SK-N-SH treated with all-trans-retinoic acid at 6 μM for 48 hours (cell line): ENCODE measurements around the gene MAP10.

Experiments used
- ATAC-seq: fragments of 200-7000 bp; cut with Tn5 transposase; 3 replicates; pipeline ENCODE4 v1.9.1; 2020; ENCODE audit warnings: mild to moderate bottlenecking, moderate library complexity
- ARNTL ChIP-seq: fragments of 450-650 bp; formaldehyde crosslinking; IDR thresholded peaks from 2 replicates; pipeline ENCODE4 v1.5.0; 2020; ENCODE audit warnings: low read depth, mild to moderate bottlenecking, moderate library complexity, borderline replicate concordance
- BACH2 ChIP-seq: fragments of 250-450 bp; sonication (Bioruptor Pico); IDR thresholded peaks from 2 replicates; pipeline ENCODE4 v1.9.0; 2021; ENCODE audit warnings: mild to moderate bottlenecking, borderline replicate concordance
- CSDC2 ChIP-seq: fragments of 250-450 bp; sonication (Bioruptor Pico); IDR thresholded peaks from 2 replicates; pipeline ENCODE4 v1.5.0; 2020; ENCODE audit warnings: mild to moderate bottlenecking, moderate library complexity
- ESRRG ChIP-seq: fragments of 250-450 bp; sonication (Bioruptor Pico); IDR thresholded peaks from 2 replicates; pipeline ENCODE4 v1.6.1; 2021; ENCODE audit warnings: mild to moderate bottlenecking
- GLIS3 ChIP-seq: fragments of 250-450 bp; sonication (Bioruptor Pico); IDR thresholded peaks from 2 replicates; pipeline ENCODE4 v1.5.0; 2020; ENCODE audit warnings: mild to moderate bottlenecking, moderate library complexity
- ISL1 ChIP-seq: fragments of 250-450 bp; sonication (Bioruptor Pico); IDR thresholded peaks from 2 replicates; pipeline ENCODE4 v2.1.2; 2022; ENCODE audit warnings: mild to moderate bottlenecking, moderate library complexity
- OSR1 ChIP-seq: fragments of 250-450 bp; sonication (Bioruptor Pico); IDR thresholded peaks from 2 replicates; pipeline ENCODE4 v1.8.0; 2022; ENCODE audit warnings: moderate library complexity, mild to moderate bottlenecking, inconsistent platforms
- PPARA ChIP-seq: fragments of 250-450 bp; sonication (Bioruptor Pico); IDR thresholded peaks from 2 replicates; pipeline ENCODE4 v1.5.0; 2020; ENCODE audit warnings: mild to moderate bottlenecking, borderline replicate concordance
- RARB ChIP-seq: fragments of 250-450 bp; sonication (Bioruptor Pico); IDR thresholded peaks from 2 replicates; pipeline ENCODE4 v1.8.0; 2021; ENCODE audit warnings: mild to moderate bottlenecking, moderate library complexity
- SNAI2 ChIP-seq: fragments of 250-450 bp; sonication (Bioruptor Pico); IDR thresholded peaks from 2 replicates; pipeline ENCODE4 v1.5.0; 2020; ENCODE audit warnings: mild to moderate bottlenecking, moderate library complexity
- TCF4 ChIP-seq: fragments of 250-450 bp; sonication (Bioruptor Pico); IDR thresholded peaks from 2 replicates; pipeline ENCODE4 v1.8.0; 2021; ENCODE audit warnings: mild to moderate bottlenecking, moderate library complexity, borderline replicate concordance
- TOX ChIP-seq: fragments of 250-450 bp; sonication (Bioruptor Pico); IDR thresholded peaks from 2 replicates; pipeline ENCODE4 v1.8.0; 2021; ENCODE audit warnings: mild to moderate bottlenecking, moderate library complexity, borderline replicate concordance
- ZC3H10 ChIP-seq: fragments of 250-450 bp; sonication (Bioruptor Pico); IDR thresholded peaks from 2 replicates; pipeline ENCODE4 v1.5.1; 2021; ENCODE audit warnings: mild to moderate bottlenecking, moderate library complexity
- ZFP3 ChIP-seq: fragments of 250-450 bp; sonication (Bioruptor Pico); IDR thresholded peaks from 2 replicates; pipeline ENCODE4 v1.5.0; 2020; ENCODE audit warnings: mild to moderate bottlenecking, moderate library complexity
- ZFP30 ChIP-seq: fragments of 450-650 bp; formaldehyde crosslinking; IDR thresholded peaks from 2 replicates; pipeline ENCODE4 v1.5.0; 2022; ENCODE audit warnings: mild to moderate bottlenecking, moderate library complexity
- ZNF565 ChIP-seq: fragments of 450-650 bp; formaldehyde crosslinking; conservative IDR thresholded peaks from 2 replicates; pipeline ENCODE4 v1.5.0; 2020; ENCODE audit warnings: low read depth, mild to moderate bottlenecking, moderate library complexity
- ZNF70 ChIP-seq: fragments of 450-650 bp; formaldehyde crosslinking; IDR thresholded peaks from 2 replicates; pipeline ENCODE4 v1.5.0; 2020; ENCODE audit warnings: mild to moderate bottlenecking, moderate library complexity
- ZNF8 ChIP-seq: fragments of 450-650 bp; formaldehyde crosslinking; IDR thresholded peaks from 2 replicates; pipeline ENCODE4 v1.5.0; 2020; ENCODE audit warnings: mild to moderate bottlenecking, moderate library complexity
- TF ChIP-seq, protein P1 (sequence below): fragments of 250-450 bp; sonication (Bioruptor Pico); IDR thresholded peaks from 2 replicates; pipeline ENCODE4 v1.5.0; 2020; ENCODE audit warnings: mild to moderate bottlenecking, moderate library complexity
- TF ChIP-seq, protein P2 (sequence below): fragments of 250-450 bp; sonication (Bioruptor Pico); IDR thresholded peaks from 2 replicates; pipeline ENCODE4 v1.8.0; 2021; ENCODE audit warnings: low read depth, mild to moderate bottlenecking, moderate library complexity, borderline replicate concordance
- TF ChIP-seq, protein P3 (sequence below): fragments of 250-450 bp; sonication (Bioruptor Pico); IDR thresholded peaks from 2 replicates; pipeline ENCODE4 v1.8.0; 2020; ENCODE audit warnings: mild to moderate bottlenecking, moderate library complexity, borderline replicate concordance
- TF ChIP-seq, protein P4 (sequence below): fragments of 250-450 bp; sonication (Bioruptor Pico); IDR thresholded peaks from 2 replicates; pipeline ENCODE4 v1.5.1; 2020; ENCODE audit warnings: low read depth, mild to moderate bottlenecking, moderate library complexity
- TF ChIP-seq, protein P5 (sequence below): fragments of 250-450 bp; sonication (Bioruptor Pico); IDR thresholded peaks from 2 replicates; pipeline ENCODE4 v1.5.1; 2021; ENCODE audit warnings: mild to moderate bottlenecking, moderate library complexity

The MAP10 gene

DNA sequence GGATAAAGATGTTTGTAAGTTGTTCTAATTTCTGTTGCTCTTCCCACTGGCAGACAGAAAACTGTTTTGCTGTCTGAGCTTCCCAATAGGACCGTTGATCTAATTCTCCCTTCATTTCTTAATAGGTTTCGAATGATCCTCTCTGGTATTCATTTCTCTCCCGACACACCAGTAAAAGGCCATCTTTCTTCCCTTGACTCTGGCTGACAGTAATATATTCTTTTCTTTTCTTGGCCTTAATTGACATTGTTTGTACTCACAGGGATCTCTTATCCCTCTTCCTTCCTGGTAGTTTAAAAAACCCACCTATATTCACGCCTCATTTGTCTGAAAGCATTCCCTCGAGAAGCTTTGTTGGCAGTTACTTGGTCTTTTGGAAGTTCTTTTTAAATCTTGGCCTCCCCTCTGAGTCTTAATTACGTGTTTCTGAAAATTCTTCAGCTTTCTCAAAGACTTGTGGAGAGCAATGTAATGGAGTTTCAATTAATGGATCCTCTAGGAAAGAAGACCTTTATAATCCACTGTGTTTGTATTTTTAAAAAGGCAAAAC lies 40.3 kb downstream of the MAP10 start:
- TF ChIP-seq RARB (CRISPR knock-in tag) (no peak), GLIS3 (CRISPR knock-in tag) (no peak), ISL1 (CRISPR knock-in tag) (no peak), ZC3H10 (CRISPR knock-in tag) (no peak), TCF4 (CRISPR knock-in tag) (no peak), TOX (no peak), ESRRG (CRISPR knock-in tag) (no peak), ZNF8 (no peak), CSDC2 (CRISPR knock-in tag) (no peak), BACH2 (CRISPR knock-in tag) (no peak), ZFP3 (CRISPR knock-in tag) (no peak), SNAI2 (CRISPR knock-in tag) (no peak), ZNF565 (CRISPR knock-in tag) (no peak), ARNTL (CRISPR knock-in tag) (no peak), ZNF70 (CRISPR knock-in tag) (no peak), PPARA (CRISPR knock-in tag) (no peak)
- TF ChIP-seq, protein P1, sequence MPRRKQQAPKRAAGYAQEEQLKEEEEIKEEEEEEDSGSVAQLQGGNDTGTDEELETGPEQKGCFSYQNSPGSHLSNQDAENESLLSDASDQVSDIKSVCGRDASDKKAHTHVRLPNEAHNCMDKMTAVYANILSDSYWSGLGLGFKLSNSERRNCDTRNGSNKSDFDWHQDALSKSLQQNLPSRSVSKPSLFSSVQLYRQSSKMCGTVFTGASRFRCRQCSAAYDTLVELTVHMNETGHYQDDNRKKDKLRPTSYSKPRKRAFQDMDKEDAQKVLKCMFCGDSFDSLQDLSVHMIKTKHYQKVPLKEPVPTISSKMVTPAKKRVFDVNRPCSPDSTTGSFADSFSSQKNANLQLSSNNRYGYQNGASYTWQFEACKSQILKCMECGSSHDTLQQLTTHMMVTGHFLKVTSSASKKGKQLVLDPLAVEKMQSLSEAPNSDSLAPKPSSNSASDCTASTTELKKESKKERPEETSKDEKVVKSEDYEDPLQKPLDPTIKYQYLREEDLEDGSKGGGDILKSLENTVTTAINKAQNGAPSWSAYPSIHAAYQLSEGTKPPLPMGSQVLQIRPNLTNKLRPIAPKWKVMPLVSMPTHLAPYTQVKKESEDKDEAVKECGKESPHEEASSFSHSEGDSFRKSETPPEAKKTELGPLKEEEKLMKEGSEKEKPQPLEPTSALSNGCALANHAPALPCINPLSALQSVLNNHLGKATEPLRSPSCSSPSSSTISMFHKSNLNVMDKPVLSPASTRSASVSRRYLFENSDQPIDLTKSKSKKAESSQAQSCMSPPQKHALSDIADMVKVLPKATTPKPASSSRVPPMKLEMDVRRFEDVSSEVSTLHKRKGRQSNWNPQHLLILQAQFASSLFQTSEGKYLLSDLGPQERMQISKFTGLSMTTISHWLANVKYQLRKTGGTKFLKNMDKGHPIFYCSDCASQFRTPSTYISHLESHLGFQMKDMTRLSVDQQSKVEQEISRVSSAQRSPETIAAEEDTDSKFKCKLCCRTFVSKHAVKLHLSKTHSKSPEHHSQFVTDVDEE (CRISPR knock-in tag), result no peak
- TF ChIP-seq, protein P2, sequence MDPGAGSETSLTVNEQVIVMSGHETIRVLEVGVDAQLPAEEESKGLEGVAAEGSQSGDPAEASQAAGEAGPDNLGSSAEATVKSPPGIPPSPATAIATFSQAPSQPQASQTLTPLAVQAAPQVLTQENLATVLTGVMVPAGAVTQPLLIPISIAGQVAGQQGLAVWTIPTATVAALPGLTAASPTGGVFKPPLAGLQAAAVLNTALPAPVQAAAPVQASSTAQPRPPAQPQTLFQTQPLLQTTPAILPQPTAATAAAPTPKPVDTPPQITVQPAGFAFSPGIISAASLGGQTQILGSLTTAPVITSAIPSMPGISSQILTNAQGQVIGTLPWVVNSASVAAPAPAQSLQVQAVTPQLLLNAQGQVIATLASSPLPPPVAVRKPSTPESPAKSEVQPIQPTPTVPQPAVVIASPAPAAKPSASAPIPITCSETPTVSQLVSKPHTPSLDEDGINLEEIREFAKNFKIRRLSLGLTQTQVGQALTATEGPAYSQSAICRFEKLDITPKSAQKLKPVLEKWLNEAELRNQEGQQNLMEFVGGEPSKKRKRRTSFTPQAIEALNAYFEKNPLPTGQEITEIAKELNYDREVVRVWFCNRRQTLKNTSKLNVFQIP (CRISPR knock-in tag), result no peak
- TF ChIP-seq, protein P3, sequence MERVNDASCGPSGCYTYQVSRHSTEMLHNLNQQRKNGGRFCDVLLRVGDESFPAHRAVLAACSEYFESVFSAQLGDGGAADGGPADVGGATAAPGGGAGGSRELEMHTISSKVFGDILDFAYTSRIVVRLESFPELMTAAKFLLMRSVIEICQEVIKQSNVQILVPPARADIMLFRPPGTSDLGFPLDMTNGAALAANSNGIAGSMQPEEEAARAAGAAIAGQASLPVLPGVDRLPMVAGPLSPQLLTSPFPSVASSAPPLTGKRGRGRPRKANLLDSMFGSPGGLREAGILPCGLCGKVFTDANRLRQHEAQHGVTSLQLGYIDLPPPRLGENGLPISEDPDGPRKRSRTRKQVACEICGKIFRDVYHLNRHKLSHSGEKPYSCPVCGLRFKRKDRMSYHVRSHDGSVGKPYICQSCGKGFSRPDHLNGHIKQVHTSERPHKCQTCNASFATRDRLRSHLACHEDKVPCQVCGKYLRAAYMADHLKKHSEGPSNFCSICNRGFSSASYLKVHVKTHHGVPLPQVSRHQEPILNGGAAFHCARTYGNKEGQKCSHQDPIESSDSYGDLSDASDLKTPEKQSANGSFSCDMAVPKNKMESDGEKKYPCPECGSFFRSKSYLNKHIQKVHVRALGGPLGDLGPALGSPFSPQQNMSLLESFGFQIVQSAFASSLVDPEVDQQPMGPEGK (CRISPR knock-in tag), result no peak
- TF ChIP-seq, protein P4, sequence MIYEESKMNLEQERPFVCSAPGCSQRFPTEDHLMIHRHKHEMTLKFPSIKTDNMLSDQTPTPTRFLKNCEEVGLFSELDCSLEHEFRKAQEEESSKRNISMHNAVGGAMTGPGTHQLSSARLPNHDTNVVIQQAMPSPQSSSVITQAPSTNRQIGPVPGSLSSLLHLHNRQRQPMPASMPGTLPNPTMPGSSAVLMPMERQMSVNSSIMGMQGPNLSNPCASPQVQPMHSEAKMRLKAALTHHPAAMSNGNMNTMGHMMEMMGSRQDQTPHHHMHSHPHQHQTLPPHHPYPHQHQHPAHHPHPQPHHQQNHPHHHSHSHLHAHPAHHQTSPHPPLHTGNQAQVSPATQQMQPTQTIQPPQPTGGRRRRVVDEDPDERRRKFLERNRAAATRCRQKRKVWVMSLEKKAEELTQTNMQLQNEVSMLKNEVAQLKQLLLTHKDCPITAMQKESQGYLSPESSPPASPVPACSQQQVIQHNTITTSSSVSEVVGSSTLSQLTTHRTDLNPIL (CRISPR knock-in tag), result no peak
- TF ChIP-seq, all 23 proteins: peak for 0
- ATAC-seq, result no peak

DNA sequence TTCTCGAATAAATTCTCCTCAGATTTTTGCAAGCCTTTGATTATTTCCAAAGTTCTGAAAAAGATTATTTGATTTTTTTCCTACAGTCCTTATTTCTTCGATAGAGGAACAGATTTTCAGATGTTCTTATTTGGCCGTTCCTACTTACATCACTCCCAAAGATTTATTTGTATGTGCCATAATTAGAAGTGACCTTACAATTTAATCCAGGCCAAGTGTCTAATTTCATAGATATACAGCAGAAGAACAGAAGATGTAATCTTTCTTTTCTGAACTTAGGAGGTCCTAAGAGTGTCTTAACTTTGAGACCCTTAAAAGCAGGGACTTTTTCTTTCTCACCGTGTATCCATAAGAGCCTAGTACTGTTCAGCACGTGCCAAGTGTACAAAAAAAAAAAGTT lies 46.3 kb downstream of the MAP10 start:
- TF ChIP-seq, protein P4 (CRISPR knock-in tag), result no peak
- TF ChIP-seq OSR1 (CRISPR knock-in tag), result no peak
- no peak for TF ChIP-seq TOX
- no peak for TF ChIP-seq ZNF565 (CRISPR knock-in tag)
- TF ChIP-seq ESRRG (CRISPR knock-in tag), result no peak
- no peak for TF ChIP-seq ZC3H10 (CRISPR knock-in tag)
- TF ChIP-seq, protein P1 (CRISPR knock-in tag), result no peak
- no peak for TF ChIP-seq SNAI2 (CRISPR knock-in tag)
- TF ChIP-seq ZFP30 (CRISPR knock-in tag), result no peak
- no peak for TF ChIP-seq ZNF8
- no peak for TF ChIP-seq ZFP3 (CRISPR knock-in tag)
- TF ChIP-seq ZNF70 (CRISPR knock-in tag), result no peak
- no peak for TF ChIP-seq CSDC2 (CRISPR knock-in tag)
- no peak for TF ChIP-seq ARNTL (CRISPR knock-in tag)
- TF ChIP-seq, protein P5, sequence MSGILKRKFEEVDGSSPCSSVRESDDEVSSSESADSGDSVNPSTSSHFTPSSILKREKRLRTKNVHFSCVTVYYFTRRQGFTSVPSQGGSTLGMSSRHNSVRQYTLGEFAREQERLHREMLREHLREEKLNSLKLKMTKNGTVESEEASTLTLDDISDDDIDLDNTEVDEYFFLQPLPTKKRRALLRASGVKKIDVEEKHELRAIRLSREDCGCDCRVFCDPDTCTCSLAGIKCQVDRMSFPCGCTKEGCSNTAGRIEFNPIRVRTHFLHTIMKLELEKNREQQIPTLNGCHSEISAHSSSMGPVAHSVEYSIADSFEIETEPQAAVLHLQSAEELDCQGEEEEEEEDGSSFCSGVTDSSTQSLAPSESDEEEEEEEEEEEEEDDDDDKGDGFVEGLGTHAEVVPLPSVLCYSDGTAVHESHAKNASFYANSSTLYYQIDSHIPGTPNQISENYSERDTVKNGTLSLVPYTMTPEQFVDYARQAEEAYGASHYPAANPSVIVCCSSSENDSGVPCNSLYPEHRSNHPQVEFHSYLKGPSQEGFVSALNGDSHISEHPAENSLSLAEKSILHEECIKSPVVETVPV (CRISPR knock-in tag), result no peak
- no peak for TF ChIP-seq RARB (CRISPR knock-in tag)
- TF ChIP-seq GLIS3 (CRISPR knock-in tag), result no peak
- TF ChIP-seq BACH2 (CRISPR knock-in tag), result no peak
- TF ChIP-seq, all 23 proteins: peak for 0
- ATAC-seq, result no peak
